HEK293 (cell line): ENCODE measurements around the gene MYL10.

Source experiments
- FEZF1 ChIP-seq: fragments of 450-650 bp; formaldehyde crosslinking; IDR thresholded peaks from 2 replicates; pipeline ENCODE4 v1.5.1; 2016; ENCODE audit warnings: missing biosample characterization, missing genetic modification characterization
- HOXA7 ChIP-seq: sonication (generic); formaldehyde crosslinking; IDR thresholded peaks from 2 replicates; pipeline ENCODE4 v1.8.1; 2022; ENCODE audit warnings: missing genetic modification reagents, borderline replicate concordance
- KLF1 ChIP-seq: fragments of 450-650 bp; formaldehyde crosslinking; IDR thresholded peaks from 2 replicates; pipeline ENCODE4 v1.5.1; 2016; ENCODE audit warnings: missing biosample characterization, missing genetic modification characterization
- KLF10 ChIP-seq: fragments of 450-650 bp; IDR thresholded peaks from 2 replicates; pipeline ENCODE4 v1.5.1; 2018; ENCODE audit warnings: missing biosample characterization, mild to moderate bottlenecking, missing genetic modification characterization
- KLF7 ChIP-seq: fragments of 450-650 bp; formaldehyde crosslinking; IDR thresholded peaks from 2 replicates; pipeline ENCODE4 v1.5.1; 2016; ENCODE audit warnings: missing biosample characterization, missing genetic modification characterization, borderline replicate concordance
- KLF9 ChIP-seq: fragments of 450-650 bp; formaldehyde crosslinking; IDR thresholded peaks from 2 replicates; pipeline ENCODE4 v1.5.1; 2016; ENCODE audit warnings: missing biosample characterization, missing genetic modification characterization, low read depth
- MYNN ChIP-seq: fragments of 450-650 bp; formaldehyde crosslinking; IDR thresholded peaks from 2 replicates; pipeline ENCODE4 v1.5.1; 2016; ENCODE audit warnings: missing biosample characterization, missing genetic modification characterization, borderline replicate concordance
- OSR2 ChIP-seq: fragments of 450-650 bp; formaldehyde crosslinking; IDR thresholded peaks from 2 replicates; pipeline ENCODE4 v1.5.1; 2016; ENCODE audit warnings: missing biosample characterization, missing genetic modification characterization
- SCRT2 ChIP-seq: fragments of 450-650 bp; formaldehyde crosslinking; IDR thresholded peaks from 2 replicates; pipeline ENCODE4 v1.5.1; 2016; ENCODE audit warnings: missing biosample characterization, missing genetic modification characterization
- SETDB1 ChIP-seq: IDR thresholded peaks from one replicate; pipeline ENCODE4 v1.6.1; 2017; ENCODE audit warnings: mild to moderate bottlenecking, low read length, moderate library complexity, mixed read lengths; ENCODE audit not compliant: insufficient read length
- ZBTB26 ChIP-seq: fragments of 450-650 bp; formaldehyde crosslinking; optimal IDR thresholded peaks from 2 replicates; pipeline ENCODE3; 2016; ENCODE audit warnings: missing biosample characterization, mild to moderate bottlenecking, missing genetic modification characterization
- ZFP69B ChIP-seq: fragments of 450-650 bp; formaldehyde crosslinking; IDR thresholded peaks from 2 replicates; pipeline ENCODE4 v1.5.1; 2016; ENCODE audit warnings: missing biosample characterization, missing genetic modification characterization
- ZNF138 ChIP-seq: fragments of 450-650 bp; formaldehyde crosslinking; IDR thresholded peaks from 2 replicates; pipeline ENCODE4 v1.5.1; 2016; ENCODE audit warnings: missing biosample characterization, missing genetic modification characterization, borderline replicate concordance
- ZNF157 ChIP-seq: fragments of 450-650 bp; formaldehyde crosslinking; IDR thresholded peaks from 2 replicates; pipeline ENCODE4 v1.5.1; 2016; ENCODE audit warnings: missing biosample characterization, missing genetic modification characterization
- ZNF16 ChIP-seq: fragments of 450-650 bp; formaldehyde crosslinking; IDR thresholded peaks from 2 replicates; pipeline ENCODE4 v1.5.1; 2016; ENCODE audit warnings: low read depth, missing biosample characterization, missing genetic modification characterization
- ZNF211 ChIP-seq: fragments of 450-650 bp; formaldehyde crosslinking; IDR thresholded peaks from 2 replicates; pipeline ENCODE4 v1.5.1; 2016; ENCODE audit warnings: low read depth, missing biosample characterization, missing genetic modification characterization
- ZNF24 ChIP-seq: fragments of 450-650 bp; formaldehyde crosslinking; IDR thresholded peaks from 2 replicates; pipeline ENCODE4 v1.5.1; 2016; ENCODE audit warnings: missing biosample characterization, missing genetic modification characterization
- ZNF354C ChIP-seq: fragments of 450-650 bp; formaldehyde crosslinking; IDR thresholded peaks from 2 replicates; pipeline ENCODE4 v1.5.1; 2016; ENCODE audit warnings: missing biosample characterization, missing genetic modification characterization, low read depth, borderline replicate concordance
- ZNF366 ChIP-seq: fragments of 450-650 bp; formaldehyde crosslinking; conservative IDR thresholded peaks from 2 replicates; pipeline ENCODE4 v1.5.1; 2016; ENCODE audit warnings: missing biosample characterization, missing genetic modification characterization
- ZNF501 ChIP-seq: fragments of 450-650 bp; formaldehyde crosslinking; IDR thresholded peaks from 2 replicates; pipeline ENCODE4 v1.5.1; 2016; ENCODE audit warnings: missing biosample characterization, missing genetic modification characterization
- ZNF571 ChIP-seq: fragments of 450-650 bp; formaldehyde crosslinking; IDR thresholded peaks from 2 replicates; pipeline ENCODE4 v1.5.0; 2017; ENCODE audit warnings: missing biosample characterization, missing genetic modification characterization
- ZNF585B ChIP-seq: fragments of 450-650 bp; formaldehyde crosslinking; IDR thresholded peaks from 2 replicates; pipeline ENCODE4 v1.5.1; 2016; ENCODE audit warnings: missing biosample characterization, missing genetic modification characterization
- ZNF610 ChIP-seq: fragments of 450-650 bp; formaldehyde crosslinking; IDR thresholded peaks from 2 replicates; pipeline ENCODE4 v1.5.1; 2016; ENCODE audit warnings: missing biosample characterization, missing genetic modification characterization, borderline replicate concordance
- ZNF621 ChIP-seq: fragments of 450-650 bp; formaldehyde crosslinking; IDR thresholded peaks from 2 replicates; pipeline ENCODE4 v1.5.1; 2017; ENCODE audit warnings: missing biosample characterization, missing genetic modification characterization
- ZNF624 ChIP-seq: fragments of 450-650 bp; formaldehyde crosslinking; IDR thresholded peaks from 2 replicates; pipeline ENCODE4 v1.5.1; 2017; ENCODE audit warnings: missing biosample characterization, missing genetic modification characterization
- ZNF626 ChIP-seq: fragments of 450-650 bp; sonication (Bioruptor Pico); formaldehyde crosslinking; IDR thresholded peaks from 2 replicates; pipeline ENCODE4 v1.5.1; 2018; ENCODE audit warnings: missing biosample characterization, missing genetic modification characterization, inconsistent platforms
- ZNF670 ChIP-seq: fragments of 450-650 bp; formaldehyde crosslinking; IDR thresholded peaks from 2 replicates; pipeline ENCODE4 v1.5.1; 2016; ENCODE audit warnings: missing biosample characterization, missing genetic modification characterization, low read depth
- ZNF791 ChIP-seq: fragments of 450-650 bp; formaldehyde crosslinking; IDR thresholded peaks from 2 replicates; pipeline ENCODE4 v1.5.1; 2016; ENCODE audit warnings: missing biosample characterization, missing genetic modification characterization
- TF ChIP-seq, protein P1 (sequence below): fragments of 450-650 bp; formaldehyde crosslinking; IDR thresholded peaks from 2 replicates; pipeline ENCODE4 v1.5.0; 2017; ENCODE audit warnings: missing biosample characterization, missing genetic modification characterization, borderline replicate concordance
- TF ChIP-seq, protein P2 (sequence below): fragments of 450-650 bp; formaldehyde crosslinking; IDR thresholded peaks from 2 replicates; pipeline ENCODE4 v1.5.1; 2016; ENCODE audit warnings: missing biosample characterization, missing genetic modification characterization
- TF ChIP-seq, protein P3 (sequence below): fragments of 450-650 bp; formaldehyde crosslinking; IDR thresholded peaks from 2 replicates; pipeline ENCODE4 v1.5.1; 2017; ENCODE audit warnings: missing biosample characterization, missing genetic modification characterization

The MYL10 gene

GRCh38 chr7:101586078-101586905, 42.8 kb downstream of the MYL10 start (continued):
- TF ChIP-seq ZNF138 (tag by site-specific recombination) (no peak), ZNF24 (tag by site-specific recombination) (no peak), ZNF366 (tag by site-specific recombination) (no peak), ZBTB26 (no peak), ZNF624 (tag by site-specific recombination) (no peak), ZNF585B (tag by site-specific recombination) (no peak), KLF10 (no peak), HOXA7 (CRISPR knock-in tag) (no peak), KLF7 (tag by site-specific recombination) (no peak), FEZF1 (tag by site-specific recombination) (peak; percentile 77), KLF1 (tag by site-specific recombination) (no peak), ZNF610 (tag by site-specific recombination) (0 out of 2 replicates have a peak, but pooled peaks have one; percentile 26), ZNF501 (tag by site-specific recombination) (no peak), ZNF621 (no peak), ZNF211 (no peak), OSR2 (tag by site-specific recombination) (0 out of 2 replicates have a peak, but pooled peaks have one; percentile 9), ZFP69B (tag by site-specific recombination) (0 out of 2 replicates have a peak, but pooled peaks have one; percentile 10), ZNF16 (tag by site-specific recombination) (no peak), ZNF354C (tag by site-specific recombination) (no peak), MYNN (tag by site-specific recombination) (no peak), ZNF157 (no peak), SETDB1 (peak; percentile 31), ZNF791 (tag by site-specific recombination) (no peak), ZNF571 (tag by site-specific recombination) (no peak), ZNF626 (tag by site-specific recombination) (no peak), KLF9 (tag by site-specific recombination) (no peak), SCRT2 (tag by site-specific recombination) (peak; percentile 62; the same call in 1 of the 2 replicates), ZNF670 (tag by site-specific recombination) (no peak)
- TF ChIP-seq, protein P1, sequence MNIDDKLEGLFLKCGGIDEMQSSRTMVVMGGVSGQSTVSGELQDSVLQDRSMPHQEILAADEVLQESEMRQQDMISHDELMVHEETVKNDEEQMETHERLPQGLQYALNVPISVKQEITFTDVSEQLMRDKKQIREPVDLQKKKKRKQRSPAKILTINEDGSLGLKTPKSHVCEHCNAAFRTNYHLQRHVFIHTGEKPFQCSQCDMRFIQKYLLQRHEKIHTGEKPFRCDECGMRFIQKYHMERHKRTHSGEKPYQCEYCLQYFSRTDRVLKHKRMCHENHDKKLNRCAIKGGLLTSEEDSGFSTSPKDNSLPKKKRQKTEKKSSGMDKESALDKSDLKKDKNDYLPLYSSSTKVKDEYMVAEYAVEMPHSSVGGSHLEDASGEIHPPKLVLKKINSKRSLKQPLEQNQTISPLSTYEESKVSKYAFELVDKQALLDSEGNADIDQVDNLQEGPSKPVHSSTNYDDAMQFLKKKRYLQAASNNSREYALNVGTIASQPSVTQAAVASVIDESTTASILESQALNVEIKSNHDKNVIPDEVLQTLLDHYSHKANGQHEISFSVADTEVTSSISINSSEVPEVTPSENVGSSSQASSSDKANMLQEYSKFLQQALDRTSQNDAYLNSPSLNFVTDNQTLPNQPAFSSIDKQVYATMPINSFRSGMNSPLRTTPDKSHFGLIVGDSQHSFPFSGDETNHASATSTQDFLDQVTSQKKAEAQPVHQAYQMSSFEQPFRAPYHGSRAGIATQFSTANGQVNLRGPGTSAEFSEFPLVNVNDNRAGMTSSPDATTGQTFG (tag by site-specific recombination): no peak
- TF ChIP-seq, protein P2, sequence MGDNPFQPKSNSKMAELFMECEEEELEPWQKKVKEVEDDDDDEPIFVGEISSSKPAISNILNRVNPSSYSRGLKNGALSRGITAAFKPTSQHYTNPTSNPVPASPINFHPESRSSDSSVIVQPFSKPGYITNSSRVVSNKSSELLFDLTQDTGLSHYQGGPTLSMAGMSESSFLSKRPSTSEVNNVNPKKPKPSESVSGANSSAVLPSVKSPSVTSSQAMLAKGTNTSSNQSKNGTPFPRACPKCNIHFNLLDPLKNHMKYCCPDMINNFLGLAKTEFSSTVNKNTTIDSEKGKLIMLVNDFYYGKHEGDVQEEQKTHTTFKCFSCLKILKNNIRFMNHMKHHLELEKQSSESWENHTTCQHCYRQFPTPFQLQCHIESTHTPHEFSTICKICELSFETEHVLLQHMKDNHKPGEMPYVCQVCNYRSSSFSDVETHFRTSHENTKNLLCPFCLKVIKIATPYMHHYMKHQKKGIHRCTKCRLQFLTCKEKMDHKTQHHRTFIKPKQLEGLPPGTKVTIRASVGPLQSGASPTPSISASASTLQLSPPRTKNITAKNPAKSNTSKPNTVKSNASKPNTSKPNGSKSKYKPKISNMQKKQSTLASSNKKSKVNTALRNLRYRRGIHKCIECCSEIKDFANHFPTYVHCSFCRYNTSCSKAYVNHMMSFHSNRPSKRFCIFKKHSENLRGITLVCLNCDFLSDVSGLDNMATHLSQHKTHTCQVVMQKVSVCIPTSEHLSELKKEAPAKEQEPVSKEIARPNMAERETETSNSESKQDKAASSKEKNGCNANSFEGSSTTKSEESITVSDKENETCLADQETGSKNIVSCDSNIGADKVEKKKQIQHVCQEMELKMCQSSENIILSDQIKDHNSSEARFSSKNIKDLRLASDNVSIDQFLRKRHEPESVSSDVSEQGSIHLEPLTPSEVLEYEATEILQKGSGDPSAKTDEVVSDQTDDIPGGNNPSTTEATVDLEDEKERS: 0 out of 2 replicates have a peak, but pooled peaks have one; percentile 9
- TF ChIP-seq, protein P3, sequence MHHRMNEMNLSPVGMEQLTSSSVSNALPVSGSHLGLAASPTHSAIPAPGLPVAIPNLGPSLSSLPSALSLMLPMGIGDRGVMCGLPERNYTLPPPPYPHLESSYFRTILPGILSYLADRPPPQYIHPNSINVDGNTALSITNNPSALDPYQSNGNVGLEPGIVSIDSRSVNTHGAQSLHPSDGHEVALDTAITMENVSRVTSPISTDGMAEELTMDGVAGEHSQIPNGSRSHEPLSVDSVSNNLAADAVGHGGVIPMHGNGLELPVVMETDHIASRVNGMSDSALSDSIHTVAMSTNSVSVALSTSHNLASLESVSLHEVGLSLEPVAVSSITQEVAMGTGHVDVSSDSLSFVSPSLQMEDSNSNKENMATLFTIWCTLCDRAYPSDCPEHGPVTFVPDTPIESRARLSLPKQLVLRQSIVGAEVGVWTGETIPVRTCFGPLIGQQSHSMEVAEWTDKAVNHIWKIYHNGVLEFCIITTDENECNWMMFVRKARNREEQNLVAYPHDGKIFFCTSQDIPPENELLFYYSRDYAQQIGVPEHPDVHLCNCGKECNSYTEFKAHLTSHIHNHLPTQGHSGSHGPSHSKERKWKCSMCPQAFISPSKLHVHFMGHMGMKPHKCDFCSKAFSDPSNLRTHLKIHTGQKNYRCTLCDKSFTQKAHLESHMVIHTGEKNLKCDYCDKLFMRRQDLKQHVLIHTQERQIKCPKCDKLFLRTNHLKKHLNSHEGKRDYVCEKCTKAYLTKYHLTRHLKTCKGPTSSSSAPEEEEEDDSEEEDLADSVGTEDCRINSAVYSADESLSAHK (tag by site-specific recombination): peak; percentile 71
